Fibroblast of lung (primary cell): Measurements from ENCODE around the gene MYO1F.

Source experiments
- CTCF ChIP-seq, 2 donors: IDR thresholded peaks in 1 of 2; conservative IDR thresholded peaks in 1 of 2; 1 replicate in 1 of 2; 2 replicates in 1 of 2; pipeline ENCODE4 v1.5.1; 2011 to 2012; ENCODE audit warnings: low read length in 2 of 2, control low read depth in 1 of 2, inconsistent platforms in 1 of 2, low read depth in 1 of 2, mild to moderate bottlenecking in 1 of 2
- EZH2 ChIP-seq: IDR thresholded peaks from 2 replicates; pipeline ENCODE4 v1.5.1; 2012; ENCODE audit warnings: low read length, control low read depth, mild to moderate bottlenecking; ENCODE audit errors: missing control alignments

GRCh38 chr19:8585894-8586750, 8.9 kb upstream of the MYO1F start:
- peak; percentile 28 to 43 for TF ChIP-seq CTCF (conservative IDR thresholded peaks at IDR 0.05 in 1 of 2, IDR thresholded peaks at IDR 0.05 in 1 of 2; ENCODE audit: low read depth in 1 of 2, low read length in 2 of 2)
- TF ChIP-seq EZH2 = no peak
